ENCODE data around the gene ZNHIT3.
"Not testable (repeated sequence)": the region's sequence is repeated elsewhere in the genome, so short reads cannot be mapped to it uniquely, and the experiment has no call there.

The ZNHIT3 gene

DNA sequence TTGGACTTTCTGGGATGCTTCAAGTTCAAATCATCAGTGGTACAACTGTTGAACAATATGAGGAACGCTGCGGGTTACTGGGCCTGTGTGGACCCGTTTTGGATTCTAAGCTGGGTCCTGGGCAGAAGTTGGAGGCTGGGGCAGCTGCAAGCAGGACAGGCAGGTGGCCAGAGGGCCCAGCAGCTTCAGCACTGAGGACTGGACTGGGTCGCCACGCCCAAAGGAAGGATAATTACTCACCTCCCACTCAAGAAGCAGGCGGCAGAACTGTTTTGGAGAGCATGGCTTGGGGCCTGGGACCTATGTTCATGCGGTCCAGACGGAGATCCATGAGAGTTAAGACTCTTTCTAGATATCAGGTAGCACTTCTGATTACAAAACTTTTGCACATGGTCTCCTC, 1.5 kb upstream of the ZNHIT3 start:
- DNase-seq, result no peak

DNA sequence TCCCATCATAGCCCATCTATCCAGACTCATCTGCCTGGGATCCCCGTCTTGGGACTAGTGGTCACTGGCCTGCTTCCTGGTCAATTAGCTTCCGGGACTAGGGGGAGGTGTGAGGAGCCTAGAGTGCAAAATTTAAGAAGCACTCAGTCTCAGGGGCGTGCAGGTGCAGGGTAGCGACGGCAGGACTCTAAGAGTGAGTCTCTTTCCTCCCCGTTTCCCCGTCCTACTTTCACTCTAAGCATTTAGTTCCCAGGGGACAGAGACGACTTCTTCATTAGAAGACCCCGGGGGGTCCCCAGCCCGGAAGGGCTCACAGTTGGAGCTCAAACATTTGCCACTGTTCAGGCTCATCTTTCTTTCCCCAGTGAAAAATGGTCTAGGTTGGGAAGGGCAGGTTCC, 677 bp upstream of the ZNHIT3 start:
- DNase-seq, result no peak

DNA sequence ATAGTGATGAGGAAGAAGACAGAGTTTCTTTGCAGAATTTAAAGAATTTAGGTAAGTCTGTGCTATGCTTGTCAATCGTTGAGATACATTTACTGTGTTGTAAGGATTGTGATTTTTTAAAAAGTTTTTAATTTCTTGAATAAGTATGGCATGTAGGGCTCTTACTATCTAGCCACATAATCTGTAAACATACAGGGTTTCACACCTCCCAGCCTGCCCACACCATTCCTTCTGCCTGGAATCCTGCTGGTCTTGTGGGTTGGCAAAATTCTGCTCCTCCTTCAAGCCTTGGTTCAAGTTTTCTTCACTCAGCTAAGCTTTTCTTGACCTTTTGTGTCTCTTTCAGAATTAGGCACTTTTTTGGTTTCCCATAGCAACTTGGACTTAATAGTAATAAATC, 7.5 kb downstream of the ZNHIT3 start:
- DNase-seq, result no peak

DNA sequence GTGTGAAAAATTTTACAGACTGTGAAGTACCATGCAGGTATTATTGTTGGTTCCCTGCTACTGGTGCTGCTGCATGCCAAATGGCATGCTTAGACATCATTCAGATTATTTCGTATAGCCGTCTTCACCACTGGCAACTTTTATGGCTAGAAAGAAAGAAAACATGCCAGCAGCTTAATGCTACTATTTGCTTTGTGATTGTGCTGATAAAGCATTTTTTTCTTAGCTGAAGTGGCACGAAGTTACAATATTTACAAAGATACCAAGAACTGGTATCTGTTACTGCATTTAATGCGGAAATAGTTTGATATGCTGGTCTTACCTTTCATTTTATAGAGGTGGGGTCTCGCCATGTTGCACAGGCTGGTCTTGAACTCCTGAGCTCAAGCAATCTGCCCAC, 8.2 kb downstream of the ZNHIT3 start:
- no peak for DNase-seq

DNA sequence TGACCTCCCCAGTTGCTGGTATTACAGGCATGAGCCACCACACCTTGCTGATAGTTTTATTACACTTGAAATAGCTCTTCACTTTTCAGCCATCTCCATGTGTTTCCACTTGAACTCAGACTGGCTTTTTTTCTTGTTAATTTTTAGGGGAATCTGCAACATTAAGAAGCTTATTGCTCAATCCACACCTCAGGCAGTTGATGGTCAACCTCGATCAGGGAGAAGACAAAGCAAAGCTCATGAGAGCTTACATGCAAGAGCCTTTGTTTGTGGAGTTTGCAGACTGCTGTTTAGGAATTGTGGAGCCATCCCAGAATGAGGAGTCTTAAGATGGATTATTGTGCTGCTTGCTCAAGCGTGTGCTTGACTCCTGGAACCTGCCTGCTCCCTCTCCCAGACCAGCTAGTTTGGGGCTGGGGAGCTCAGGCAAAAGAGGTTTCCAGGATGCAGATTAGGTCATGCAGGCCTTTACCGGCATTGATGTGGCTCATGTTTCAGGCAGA, 8.6 kb downstream of the ZNHIT3 start:
- DNase-seq, result no peak

DNA sequence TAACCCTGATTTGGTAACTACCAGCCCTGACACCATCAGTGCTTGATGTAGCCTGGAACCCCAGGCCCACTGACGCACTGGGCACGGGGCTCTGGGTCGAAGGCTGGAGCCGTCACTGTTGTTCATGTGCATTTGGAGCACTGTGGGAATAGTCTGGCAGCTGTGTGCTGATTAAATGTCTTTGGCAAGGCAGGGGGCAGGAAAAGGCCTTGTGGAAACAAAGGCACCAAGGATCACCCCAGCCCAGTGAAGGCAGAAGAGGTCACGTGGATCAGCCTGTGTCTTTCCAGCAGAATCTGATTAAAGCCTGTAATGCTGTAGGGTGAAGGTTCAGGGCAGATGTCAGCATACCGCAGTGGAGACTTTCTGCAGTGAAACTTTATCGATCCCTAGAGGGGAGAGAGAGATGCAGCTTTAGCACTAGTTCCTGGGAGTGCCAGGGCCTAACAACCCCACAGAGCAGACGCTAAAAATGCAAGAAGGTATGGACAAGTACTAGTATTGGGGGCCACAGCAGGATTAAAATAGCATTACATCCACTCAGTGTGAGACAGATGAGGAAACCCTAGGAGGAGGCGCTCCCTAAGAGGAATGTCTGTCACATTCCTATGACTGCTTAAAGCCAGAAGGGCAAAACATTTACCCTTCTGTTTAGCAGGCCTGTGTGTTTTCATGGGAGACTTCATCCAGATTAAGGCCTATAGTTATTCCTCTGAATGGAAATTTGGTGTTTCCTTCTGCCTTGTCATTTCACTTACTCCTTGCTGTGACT, 9.7 kb downstream of the ZNHIT3 start:
- DNase-seq, result no peak

DNA sequence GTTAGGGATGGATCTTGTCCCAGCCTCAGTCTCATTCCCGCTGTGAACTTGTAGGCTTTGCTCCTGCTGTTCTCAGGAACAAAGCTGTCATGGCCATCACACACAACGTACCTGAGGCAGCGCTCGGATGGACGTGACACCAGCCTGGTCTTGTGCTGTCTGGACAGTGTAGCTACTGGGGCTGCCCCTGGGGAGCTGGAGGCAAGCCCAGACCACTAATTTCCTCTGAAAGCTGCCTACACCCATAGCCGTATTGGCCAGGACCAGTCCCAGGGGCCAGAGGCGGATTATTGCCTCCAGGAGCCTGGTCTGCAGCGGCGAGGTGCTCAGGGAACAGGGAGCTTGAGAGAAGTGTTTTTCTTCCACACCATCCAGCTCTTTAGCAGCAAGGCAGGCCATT, 11.7 kb downstream of the ZNHIT3 start:
- no peak for DNase-seq

DNA sequence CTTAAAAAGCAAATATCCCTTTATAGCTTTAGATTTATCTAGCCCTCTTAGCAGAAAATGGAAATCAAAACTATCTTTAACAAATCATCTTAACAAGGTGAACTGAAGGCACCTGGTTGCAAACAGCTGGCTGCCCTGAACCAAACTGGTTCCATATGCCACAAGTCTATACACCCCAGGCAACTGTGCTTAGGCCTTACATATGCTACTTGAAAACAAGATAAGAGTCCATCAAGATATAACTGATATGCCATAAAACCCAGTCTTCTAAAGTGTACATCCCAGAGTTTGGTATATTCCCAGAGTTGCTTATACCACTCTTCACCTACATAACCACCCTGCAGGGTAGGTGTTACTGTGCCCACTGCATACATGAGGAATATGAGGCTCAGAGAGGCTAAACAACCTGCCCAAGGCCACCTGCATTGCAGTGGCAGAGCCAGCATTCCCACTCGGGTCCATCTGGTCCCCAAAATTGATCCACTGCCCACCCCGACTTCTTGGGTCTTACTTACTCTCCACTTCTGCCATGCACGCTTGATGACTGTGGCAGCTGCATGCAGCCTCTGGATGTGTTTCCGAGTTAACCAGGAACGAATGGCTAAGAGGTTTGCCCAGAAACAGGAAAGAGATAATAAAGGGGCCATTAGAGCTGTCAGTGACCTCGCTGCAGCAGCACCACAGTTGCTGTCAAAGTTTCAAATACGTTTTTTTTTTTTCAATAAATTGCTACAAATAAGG, 12.2 kb downstream of the ZNHIT3 start:
- DNase-seq, result no peak

DNA sequence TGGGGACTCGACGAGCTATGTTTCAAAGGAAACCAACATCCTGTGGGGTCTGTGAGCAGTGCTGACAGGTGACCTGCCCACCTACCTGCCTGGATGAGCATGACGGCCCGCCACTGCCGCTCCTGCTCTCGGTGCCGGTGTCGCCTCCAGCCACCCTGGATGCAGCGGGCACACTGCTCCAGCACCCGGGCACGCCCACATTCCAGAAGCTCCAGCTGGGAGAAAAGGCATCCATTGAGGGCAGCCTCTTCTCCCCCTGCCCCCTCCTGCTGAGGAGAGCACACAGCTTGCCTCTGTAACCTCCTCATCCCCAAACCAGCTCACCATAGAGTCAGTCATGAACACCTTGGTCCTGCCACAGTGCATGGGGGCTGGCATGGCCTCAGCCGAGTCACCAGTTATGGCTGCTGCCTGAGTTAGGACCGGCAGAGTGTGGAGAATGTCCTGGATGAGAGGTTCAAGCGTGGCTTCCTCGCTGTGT, 14.3 kb downstream of the ZNHIT3 start:
- no peak for DNase-seq

DNA sequence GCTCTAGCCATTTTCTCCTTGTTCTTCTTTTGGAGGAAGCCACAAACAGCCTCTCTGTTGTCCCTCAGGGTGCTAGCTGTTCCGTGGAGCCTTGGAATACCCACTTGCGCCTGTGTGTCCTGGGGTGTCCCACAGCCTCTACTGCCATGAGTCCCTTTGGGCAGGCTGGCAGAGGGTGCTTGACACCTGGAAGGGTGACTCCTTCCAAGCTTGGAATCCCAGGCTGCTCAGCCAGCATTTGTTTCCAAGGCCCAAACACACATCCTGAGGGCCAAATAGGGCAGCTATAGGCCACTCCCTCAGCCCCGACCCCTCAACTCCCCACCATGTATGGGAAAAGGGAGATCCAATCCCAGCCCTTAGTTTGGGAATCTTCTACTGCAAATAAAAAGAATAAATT, 14.9 kb downstream of the ZNHIT3 start:
- DNase-seq, result no peak

DNA sequence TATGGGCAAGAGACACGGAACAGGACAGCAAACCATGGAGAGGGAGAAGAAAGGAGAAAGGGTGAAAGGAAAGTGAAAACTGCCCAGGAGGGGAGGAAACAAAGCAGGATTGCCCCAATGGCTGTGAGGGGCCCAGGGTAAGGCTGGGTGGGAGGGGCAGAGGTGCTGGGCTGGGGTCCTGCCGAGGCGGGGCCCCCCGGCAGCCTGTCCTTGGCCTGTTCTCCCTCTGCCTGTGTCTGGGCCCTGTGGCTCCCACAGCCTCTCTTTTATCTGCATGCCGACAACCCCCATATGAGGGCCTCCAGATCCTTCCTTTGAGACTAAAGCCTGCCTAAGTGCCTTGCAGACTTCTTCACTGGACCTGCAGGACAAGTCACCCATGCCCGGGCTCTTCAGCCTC, 15.5 kb downstream of the ZNHIT3 start:
- no peak for DNase-seq

DNA sequence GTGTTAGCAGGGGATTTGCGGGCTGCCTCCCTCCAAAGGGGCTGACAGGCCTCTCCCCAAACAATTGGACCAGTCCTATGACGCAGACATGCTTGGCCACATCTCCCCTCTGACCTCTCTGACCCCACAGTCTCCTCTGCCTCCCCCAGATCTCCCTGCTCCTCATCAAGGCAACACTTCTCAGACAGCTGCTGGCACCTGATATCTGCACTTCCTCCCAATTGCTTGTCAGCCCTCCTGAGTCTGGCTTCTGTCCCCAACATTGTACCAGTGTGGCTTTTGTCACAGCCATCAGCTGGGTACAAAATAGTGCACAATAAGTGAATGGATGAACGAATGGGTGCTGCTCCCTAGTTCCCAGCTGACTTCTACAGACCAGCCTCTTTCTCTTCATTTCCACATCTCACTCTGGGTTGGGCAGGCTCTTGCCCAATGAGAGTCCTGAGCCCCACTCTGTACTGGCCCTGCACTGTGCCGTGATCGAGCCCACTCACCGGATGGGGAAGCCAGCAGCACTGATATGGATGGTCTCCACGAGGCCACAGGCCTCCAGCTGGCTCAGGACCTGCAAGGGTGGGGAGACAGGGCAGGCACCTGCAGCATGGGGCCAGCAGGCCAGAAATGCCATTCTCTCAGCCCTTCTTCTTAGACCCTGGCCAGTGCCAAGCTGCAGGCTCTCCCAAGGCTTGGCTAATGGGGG, 17.1 kb downstream of the ZNHIT3 start:
- no peak for DNase-seq

DNA sequence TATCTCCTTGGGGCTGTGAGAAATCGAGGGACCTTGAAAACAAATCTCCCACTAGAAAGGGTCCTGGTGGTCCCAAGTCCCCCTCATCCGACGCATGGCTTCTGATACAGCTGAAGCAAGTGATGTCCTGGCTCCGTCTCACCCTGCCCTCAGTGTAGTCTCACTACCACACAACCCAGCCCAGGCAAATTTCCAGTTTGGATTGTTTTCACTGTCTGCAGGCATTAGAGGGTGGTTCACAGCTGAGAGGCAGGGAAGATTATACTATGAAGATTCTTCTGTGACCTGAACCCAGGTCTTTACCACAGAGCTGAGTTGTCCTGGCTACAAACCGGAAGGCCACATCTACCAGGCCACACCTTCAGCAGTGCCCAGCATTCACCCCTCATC, 17.7 kb downstream of the ZNHIT3 start:
- no peak for DNase-seq

DNA sequence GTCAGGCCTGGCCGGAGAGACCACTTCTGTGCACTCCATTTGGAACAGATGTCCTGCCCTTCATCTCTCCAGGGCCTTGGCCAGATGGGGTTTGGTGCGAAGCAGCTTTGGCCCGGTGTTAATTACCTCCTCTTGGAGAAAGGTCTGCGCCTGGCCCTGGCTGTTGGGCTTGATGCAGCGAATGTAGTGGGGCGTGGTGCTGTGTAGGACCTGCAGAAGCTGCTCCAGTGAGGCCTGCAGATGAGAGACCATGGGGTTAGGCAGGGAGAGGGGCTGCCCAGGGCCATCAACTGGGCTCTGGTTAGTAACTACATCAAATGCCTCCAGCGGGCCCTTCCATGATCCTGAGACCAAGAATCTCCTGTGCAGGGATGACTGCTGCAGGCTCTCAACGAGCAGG, 18.7 kb downstream of the ZNHIT3 start:
- DNase-seq, result no peak

DNA sequence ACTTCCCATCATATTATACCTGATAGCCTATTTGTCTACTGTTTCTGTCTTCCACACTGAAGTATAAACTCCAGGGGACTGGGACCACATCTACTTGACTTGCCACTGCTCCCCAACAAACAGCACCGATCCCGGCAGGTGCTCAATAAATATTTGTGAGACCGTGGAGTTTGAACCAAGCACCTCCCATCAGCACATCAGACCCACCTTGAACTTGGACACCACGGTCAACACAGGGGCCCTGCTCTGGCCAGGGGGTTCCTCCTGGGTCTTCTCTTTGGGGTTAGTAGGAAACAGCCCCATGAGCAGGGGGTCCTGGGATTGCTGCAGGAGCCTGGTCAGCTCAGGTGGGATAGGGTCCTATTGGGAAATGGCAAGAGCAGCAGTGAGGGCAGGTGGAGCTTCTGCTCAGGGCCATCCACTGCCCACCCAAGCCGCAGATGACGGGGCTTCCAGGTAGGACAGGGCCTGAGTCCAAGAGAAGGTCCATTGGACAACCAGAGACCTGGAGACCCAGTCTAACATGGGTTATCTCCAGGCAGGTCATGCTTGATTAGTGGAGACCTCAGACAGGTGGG, 19.9 kb downstream of the ZNHIT3 start:
- DNase-seq, result no peak

DNA sequence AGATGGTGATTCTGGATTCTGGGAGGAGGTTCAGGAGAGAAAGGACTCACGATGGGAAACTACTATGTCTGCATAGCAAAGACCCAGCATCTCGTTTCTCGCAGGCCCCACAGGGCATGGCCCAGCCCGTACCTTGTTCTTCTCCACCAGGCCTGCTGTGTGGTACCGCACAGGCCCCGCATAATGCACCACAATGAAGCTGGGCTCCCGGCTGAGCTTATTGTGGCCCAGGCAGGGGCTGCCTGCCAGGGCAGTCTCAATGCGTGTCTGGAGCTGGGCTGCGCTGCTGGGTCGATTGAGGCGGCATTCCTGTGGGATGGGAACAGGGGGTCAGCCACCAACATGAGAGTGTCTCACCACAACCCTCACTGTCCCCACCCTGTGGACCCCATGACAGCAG, 20.4 kb downstream of the ZNHIT3 start:
- no peak for DNase-seq

DNA sequence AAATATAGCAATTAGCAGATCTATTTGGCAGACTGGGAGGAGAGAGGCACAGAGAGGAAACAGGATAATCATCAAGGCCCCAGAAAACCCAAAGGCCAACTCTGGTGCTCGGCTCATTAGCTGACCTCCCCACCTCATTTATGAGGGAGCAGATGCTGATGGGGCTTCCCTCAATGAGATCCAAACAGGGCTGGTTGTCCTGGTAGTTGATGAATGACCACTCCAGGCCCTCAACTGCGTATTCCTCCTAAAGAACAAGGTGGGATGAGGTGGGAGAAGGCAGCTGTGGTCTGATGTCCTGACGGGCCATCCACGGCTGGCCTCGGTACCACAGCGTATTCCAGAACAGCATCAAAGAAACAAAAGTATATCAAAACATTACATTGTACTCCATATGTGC, 20.8 kb downstream of the ZNHIT3 start:
- no peak for DNase-seq

DNA sequence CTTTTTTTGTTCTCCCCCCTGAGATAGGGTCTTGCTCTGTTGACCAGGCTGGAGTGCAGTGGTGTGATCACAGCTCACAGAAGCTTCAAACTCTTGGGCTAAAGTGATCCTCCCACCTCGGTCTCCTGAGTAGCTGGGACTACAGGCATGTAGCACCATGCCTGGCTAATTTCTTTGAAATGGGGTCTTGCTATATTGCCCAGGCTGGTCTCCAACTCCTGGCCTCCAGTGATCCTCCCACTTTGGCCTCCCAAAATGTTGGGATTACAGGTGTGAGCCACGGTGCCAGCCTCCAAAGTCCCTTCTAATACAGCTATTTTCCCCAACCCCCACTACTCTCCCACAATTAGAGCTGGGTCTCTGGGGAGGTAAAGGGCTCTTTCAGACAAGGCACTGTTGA, 22.0 kb downstream of the ZNHIT3 start:
- DNase-seq, result not testable (repeated sequence)

DNA sequence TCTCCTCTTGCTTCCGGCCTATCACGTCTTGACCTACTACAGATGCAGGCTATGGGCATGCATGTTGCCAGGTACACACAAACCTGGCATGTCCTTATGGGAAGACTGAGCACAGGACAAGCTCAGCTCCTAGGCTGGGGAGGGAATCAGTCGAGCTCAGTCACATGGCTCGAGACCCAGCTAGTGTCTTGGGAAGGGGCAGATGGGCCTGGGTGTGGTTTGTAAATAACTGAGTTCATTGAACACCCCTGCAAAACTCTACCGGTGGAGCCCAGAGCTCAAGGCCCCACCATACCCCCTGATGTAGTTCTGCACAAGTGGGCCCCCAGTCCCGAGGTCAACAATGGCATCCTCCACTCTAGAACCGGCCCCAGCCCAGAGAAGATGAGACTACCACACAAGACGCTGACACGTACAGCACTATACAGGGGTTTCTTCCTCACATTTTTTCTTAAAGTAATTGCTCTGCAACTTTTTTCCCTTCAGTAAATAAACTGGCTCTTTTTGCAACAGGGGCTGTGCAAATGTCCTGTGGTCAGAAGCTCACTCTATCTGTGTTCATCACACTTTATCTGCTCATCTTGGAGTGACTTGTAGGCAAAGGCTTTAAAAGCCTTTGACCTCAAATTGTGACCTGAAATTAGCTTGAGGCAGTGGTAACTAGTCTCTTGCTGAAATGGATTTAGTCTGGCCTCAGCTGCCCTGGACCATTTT, 22.9 kb downstream of the ZNHIT3 start:
- DNase-seq, result no peak

DNA sequence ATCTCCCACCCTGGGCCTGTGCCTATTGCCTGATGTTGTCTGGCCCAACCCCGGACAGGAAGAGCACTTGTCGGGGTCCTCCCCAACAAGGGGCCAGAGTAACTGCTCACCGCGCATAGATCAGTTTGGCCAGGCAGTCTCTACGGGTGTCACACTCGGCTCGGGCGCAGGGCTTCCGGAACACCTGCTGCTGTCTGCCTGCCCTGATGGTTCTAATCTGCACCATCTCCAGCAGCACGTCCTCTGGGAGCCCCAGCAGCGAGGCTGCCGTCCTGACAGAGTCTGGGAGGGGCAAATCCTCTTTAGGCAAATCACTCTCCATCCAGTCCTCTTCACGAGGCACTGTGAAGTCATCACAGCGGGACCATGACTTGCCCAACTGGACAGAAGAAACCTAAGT, 24.2 kb downstream of the ZNHIT3 start:
- no peak for DNase-seq

DNA sequence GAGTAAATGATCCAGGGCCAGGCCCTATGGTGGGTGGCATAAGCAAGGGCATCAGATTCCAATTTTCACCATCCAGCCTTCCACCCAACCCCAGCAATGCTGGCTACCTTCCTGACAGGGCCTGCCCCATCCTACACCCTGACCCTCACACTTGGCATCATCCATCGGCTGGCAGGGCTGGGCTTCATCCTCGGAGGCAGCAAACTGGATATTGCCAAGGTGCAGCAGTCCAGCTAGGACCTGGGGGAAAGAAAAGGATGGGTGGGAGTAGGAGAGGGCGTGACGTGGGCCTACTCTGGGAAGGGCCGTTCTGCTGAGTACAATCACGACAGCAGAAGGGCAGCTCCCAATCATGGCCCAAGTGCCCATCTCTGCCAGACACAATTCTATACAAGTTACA, 24.7 kb downstream of the ZNHIT3 start:
- no peak for DNase-seq

DNA sequence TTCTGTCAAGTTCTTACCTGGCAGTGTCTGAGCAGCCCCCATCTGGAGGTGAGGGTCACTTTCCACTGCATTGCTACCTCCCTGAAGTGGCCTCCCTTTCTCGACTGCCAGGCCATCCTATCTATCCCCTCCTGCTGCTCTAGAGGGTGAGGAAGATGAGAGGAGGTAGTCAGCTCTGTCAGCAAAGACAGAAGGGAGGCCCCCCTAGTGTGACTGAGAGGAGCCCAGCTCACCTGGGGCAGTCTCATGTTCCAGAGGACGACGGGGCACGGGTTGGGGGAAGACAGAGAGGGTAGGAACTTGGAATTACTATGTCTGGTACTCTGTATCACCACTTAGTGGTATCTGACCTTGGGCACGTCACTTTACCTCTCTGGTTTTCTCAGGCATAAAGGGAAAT, 26.2 kb downstream of the ZNHIT3 start:
- no peak for DNase-seq

DNA sequence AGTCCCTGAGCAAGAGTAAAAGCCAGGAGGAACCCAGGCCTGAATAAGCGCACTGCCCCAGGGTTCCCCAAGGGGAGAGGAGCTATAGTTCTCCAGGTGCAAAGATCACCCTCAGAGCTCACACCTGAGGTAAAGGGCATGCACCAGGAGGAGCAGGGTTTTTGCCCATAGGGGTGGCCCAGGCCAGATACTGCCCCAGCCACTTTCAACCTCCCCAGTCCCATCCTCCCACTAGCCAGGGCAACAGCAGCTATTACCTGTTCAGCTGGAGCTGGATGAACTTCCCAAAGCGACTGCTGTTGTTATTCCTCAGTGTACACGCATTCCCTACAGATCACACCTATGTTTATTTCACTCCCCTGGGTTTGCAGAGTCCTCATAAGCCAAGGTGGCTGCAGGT, 28.4 kb downstream of the ZNHIT3 start:
- DNase-seq, result no peak

Measured in activated CD4-positive, alpha-beta T cell treated with anti-CD3 and anti-CD28 coated beads, Interleukin-2, amount 50 U/mL, for 4 hours (primary cell).